HepG2 (cell line): ENCODE measurements around the gene FRMD8. TPM values are rescaled to one million over a fixed set of nuclear protein-coding genes. Genes with fewer than 3 reads are reported as not detected.
A peak's percentile ranks its signal among the peaks of the same experiment; 100 is the strongest.

Experiments
- ASH2L ChIP-seq: fragments of 300-600, 200-600 bp; sonication (generic); IDR thresholded peaks from 2 replicates; pipeline ENCODE4 v1.7.0; 2017; ENCODE audit warnings: low read depth, mild to moderate bottlenecking, moderate library complexity, mixed read lengths, low read length; ENCODE audit not compliant: insufficient read length
- ATRX ChIP-seq: sonication (generic); formaldehyde crosslinking; IDR thresholded peaks from 2 replicates; pipeline ENCODE4 v1.4.0; 2020; ENCODE audit warnings: missing genetic modification reagents, borderline replicate concordance
- BORCS8-MEF2B ChIP-seq: sonication (generic); formaldehyde crosslinking; IDR thresholded peaks from 2 replicates; pipeline ENCODE4 v1.8.0; 2022; ENCODE audit warnings: mild to moderate bottlenecking, missing genetic modification reagents
- FOXP4 ChIP-seq: sonication (generic); formaldehyde crosslinking; IDR thresholded peaks from 2 replicates; pipeline ENCODE4 v1.4.0; 2020; ENCODE audit warnings: missing genetic modification reagents
- GZF1 ChIP-seq: sonication (generic); formaldehyde crosslinking; IDR thresholded peaks from 2 replicates; pipeline ENCODE4 v1.5.1; 2020; ENCODE audit warnings: mild to moderate bottlenecking, missing genetic modification reagents
- HNRNPH1 ChIP-seq: fragments of 200-400 bp; formaldehyde crosslinking; optimal IDR thresholded peaks from 2 replicates; pipeline ENCODE3; 2017; ENCODE audit warnings: mild to moderate bottlenecking, low read depth, low read length
- ISX ChIP-seq: sonication (generic); formaldehyde crosslinking; conservative IDR thresholded peaks from 2 replicates; pipeline ENCODE4 v1.5.0; 2020; ENCODE audit warnings: missing genetic modification reagents
- MAZ ChIP-seq, 2 experiments: sonication (generic) in 1 of 2; formaldehyde crosslinking in 1 of 2; IDR thresholded peaks; 2 replicates each; pipeline versions ENCODE4 v1.5.0 to v1.6.1; 2012 to 2020; ENCODE audit warnings: low read depth in 2 of 2, mild to moderate bottlenecking in 2 of 2, borderline replicate concordance in 1 of 2, improper control_type of control experiment in 1 of 2, low read length in 1 of 2, missing genetic modification reagents in 1 of 2, moderate library complexity in 1 of 2
- NFAT5 ChIP-seq: sonication (generic); formaldehyde crosslinking; IDR thresholded peaks from 2 replicates; pipeline ENCODE4 v1.4.0; 2020; ENCODE audit warnings: missing genetic modification reagents
- PAX8 ChIP-seq: sonication (generic); formaldehyde crosslinking; IDR thresholded peaks from 2 replicates; pipeline ENCODE4 v1.8.0; 2022; ENCODE audit warnings: mild to moderate bottlenecking, missing genetic modification reagents, borderline replicate concordance
- SIN3A ChIP-seq: IDR thresholded peaks from 2 replicates; pipeline ENCODE4 v1.6.1; 2011; ENCODE audit warnings: low read depth, mild to moderate bottlenecking, control low read depth, low read length, borderline replicate concordance
- SNAPC4 ChIP-seq: sonication (generic); formaldehyde crosslinking; IDR thresholded peaks from 2 replicates; pipeline ENCODE4 v1.4.0; 2020; ENCODE audit warnings: mild to moderate bottlenecking, missing genetic modification reagents
- ZFP36L2 ChIP-seq: sonication (generic); formaldehyde crosslinking; IDR thresholded peaks from 2 replicates; pipeline ENCODE4 v1.4.0; 2020; ENCODE audit warnings: missing genetic modification reagents
- ZNF232 ChIP-seq: sonication (generic); formaldehyde crosslinking; IDR thresholded peaks from 2 replicates; pipeline ENCODE4 v1.4.0; 2020; ENCODE audit warnings: missing genetic modification reagents, borderline replicate concordance
- ZSCAN22 ChIP-seq: sonication (generic); formaldehyde crosslinking; IDR thresholded peaks from 2 replicates; pipeline ENCODE4 v1.4.0; 2020; ENCODE audit warnings: mild to moderate bottlenecking, missing genetic modification reagents
- polyA plus RNA-seq, 8 experiments: library from polyadenylated mRNA; depleted of rRNA in 3 of 8; stranded (reverse) in 7 of 8; unstranded in 1 of 8; fragments of >200 nt; fragmentation: Illumina TruSeq in 4 of 8; extraction: Trizol in 4 of 8; gene quantifications; 2 replicates each; pipeline versions ENCODE4 v1.2.1 to v1.2.3, GENCODE V29; 2011 to 2016; ENCODE audit warnings: low read depth in 4 of 8, missing spikeins in 1 of 8, mixed read lengths in 1 of 8; ENCODE audit not compliant: insufficient read depth in 1 of 8
- total RNA-seq, 5 experiments: library from RNA; depleted of rRNA; stranded (reverse); fragments of >200 nt; fragmentation: Illumina TruSeq; extraction: Trizol; gene quantifications; 2 replicates each; pipeline ENCODE4 v1.2.3, GENCODE V29; 2016; ENCODE audit warnings: low read depth in 1 of 5

Gene FRMD8
- total and polyA plus RNA-seq, 2 of the 13 experiments (the other 11 are each of a cell fraction or from before 2014, with no cell fraction given), result 5.8 to 20.6 TPM

- no peak for TF ChIP-seq GZF1 (CRISPR knock-in tag)
- TF ChIP-seq SIN3A, result peak; percentile 89; the same call in 1 of the 2 replicates
- no peak for TF ChIP-seq PAX8 (CRISPR knock-in tag)
- TF ChIP-seq SNAPC4 (CRISPR knock-in tag), result no peak; the same call in 1 of the 2 replicates
- no peak for TF ChIP-seq ZFP36L2 (CRISPR knock-in tag)
- peak; percentile 68 for TF ChIP-seq BORCS8-MEF2B
- TF ChIP-seq ZNF232 (CRISPR knock-in tag), result 0 out of 2 replicates have a peak, but pooled peaks have one; percentile 28
- no peak; the same call in 1 of the 2 replicates for TF ChIP-seq ZSCAN22 (CRISPR knock-in tag)
- TF ChIP-seq NFAT5, result 0 out of 2 replicates have a peak, but pooled peaks have one; percentile 46
- TF ChIP-seq HNRNPH1, result no peak
- TF ChIP-seq MAZ (IDR thresholded peaks at IDR 0.05; ENCODE audit: borderline replicate concordance, low read depth, low read length), result no peak
- peak; percentile 73 for TF ChIP-seq MAZ (CRISPR knock-in tag; IDR thresholded peaks at IDR 0.05; ENCODE audit: low read depth)
- no peak; the same call in 1 of the 2 replicates for TF ChIP-seq FOXP4 (CRISPR knock-in tag)
- TF ChIP-seq ASH2L, result no peak
- no peak for TF ChIP-seq ATRX
- TF ChIP-seq ISX (CRISPR knock-in tag), result no peak
Measured at GRCh38 chr11:65386307-65387140, at the start of gene FRMD8 (continued).
